Lung (tissue), 12 donors: ENCODE results near the gene SSTR3. TPM values are rescaled to one million over a fixed set of nuclear protein-coding genes. Genes with fewer than 3 reads are reported as not detected.

Experiments used
- ATAC-seq: fragments of 200-7000 bp; cut with Tn5 transposase; one replicate; pipeline ENCODE4 v1.9.1; 2020; ENCODE audit warnings: moderate number of reproducible peaks; ENCODE audit not compliant: insufficient read depth, low FRiP score
- DNase-seq, 3 donors: peaks; one replicate each; pipeline ENCODE4 v3.0.0-alpha.2; 2013 to 2017
- H3K27ac ChIP-seq, 2 donors: one replicate each; pipeline ENCODE4 v1.5.1; 2013; ENCODE audit warnings: mild to moderate bottlenecking in 2 of 2, moderate library complexity in 2 of 2, control low read depth in 1 of 2, inconsistent platforms in 1 of 2, low read depth in 1 of 2, low read length in 1 of 2
- H3K27me3 ChIP-seq, 3 donors: one replicate each; pipeline ENCODE4 v1.5.1; 2013; ENCODE audit warnings: low read length in 2 of 3; ENCODE audit not compliant: control insufficient read depth in 3 of 3, insufficient read depth in 3 of 3
- H3K36me3 ChIP-seq, 4 donors: one replicate each; pipeline ENCODE4 v1.5.1; 2013; ENCODE audit warnings: low read length in 4 of 4, mild to moderate bottlenecking in 1 of 4, moderate library complexity in 1 of 4; ENCODE audit not compliant: control insufficient read depth in 4 of 4, insufficient read depth in 4 of 4
- H3K4me1 ChIP-seq, 5 donors: one replicate each; pipeline ENCODE4 v1.5.1; 2013; ENCODE audit warnings: low read length in 5 of 5, mild to moderate bottlenecking in 2 of 5, moderate library complexity in 1 of 5; ENCODE audit not compliant: control insufficient read depth in 5 of 5, insufficient read depth in 5 of 5
- H3K4me3 ChIP-seq: one replicate; pipeline ENCODE4 v1.5.1; 2013; ENCODE audit warnings: mild to moderate bottlenecking, control low read depth, moderate library complexity
- H3K9ac ChIP-seq, 2 donors: one replicate each; pipeline ENCODE4 v1.5.1; 2013; ENCODE audit warnings: low read length in 2 of 2, control low read depth in 1 of 2; ENCODE audit not compliant: insufficient read depth in 1 of 2
- H3K9me3 ChIP-seq, 4 donors: one replicate each; pipeline ENCODE4 v1.5.1; 2013; ENCODE audit warnings: low read length in 3 of 4, mild to moderate bottlenecking in 1 of 4, moderate library complexity in 1 of 4; ENCODE audit not compliant: control insufficient read depth in 4 of 4, insufficient read depth in 3 of 4
- WGBS, 2 donors: extraction: QIAGEN DNeasy Blood & Tissue Kit; methylation state at CpG; one replicate each; pipeline ENCODE4 v1.1.7; 2013; 5-methylcytosine and 5-hydroxymethylcytosine counted together
- polyA plus RNA-seq, 2 donors: library from polyadenylated mRNA; stranded (reverse); fragments of 200-250 nt; gene quantifications; one replicate each; pipeline ENCODE4 v1.2.1, GENCODE V29; 2013
- total RNA-seq, 2 donors: library from RNA; depleted of rRNA in 1 of 2; stranded (reverse); fragments of >200 nt in 1 of 2; gene quantifications; one replicate each; pipeline ENCODE4 v1.2.1, GENCODE V29; 2014 to 2021
- TF ChIP-seq, protein P1 (sequence below): IDR thresholded peaks from 2 replicates; pipeline ENCODE4 v1.5.1; 2012; ENCODE audit warnings: mild to moderate bottlenecking; ENCODE audit errors: control extremely low read depth, extremely low read depth
- donor health status: control.
- donor health status: control.
- donor health status: Bipolar disorder and iron deficiency.
- donor health status: healthy.
- donor health status: DM: yes; HTN: yes; CAD: no.

The SSTR3 gene
- total and polyA plus RNA-seq, 4 donors, result 0.04 to 0.87 (median 0.10) TPM

DNA sequence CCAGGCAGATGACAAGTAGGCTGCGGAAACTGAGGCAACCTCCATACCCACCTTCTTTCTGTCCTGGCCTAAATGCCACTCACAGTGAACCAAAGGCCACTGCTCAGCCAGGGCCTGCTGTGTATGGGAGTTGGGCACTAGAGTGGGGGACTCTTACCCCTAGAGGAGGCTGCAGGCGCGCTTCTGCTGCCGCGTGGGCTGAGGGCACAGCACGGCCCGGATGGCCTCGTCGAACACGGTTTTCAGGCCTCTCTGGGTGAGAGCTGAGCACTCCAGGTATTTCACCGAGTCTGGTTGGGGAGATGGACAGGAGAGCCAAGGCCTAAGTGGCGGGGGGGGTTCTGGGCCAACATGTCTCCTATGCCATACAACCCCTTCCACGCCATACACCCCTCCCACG is 14.2 kb upstream of the SSTR3 start:
- ATAC-seq, result no peak
- TF ChIP-seq, protein P1, sequence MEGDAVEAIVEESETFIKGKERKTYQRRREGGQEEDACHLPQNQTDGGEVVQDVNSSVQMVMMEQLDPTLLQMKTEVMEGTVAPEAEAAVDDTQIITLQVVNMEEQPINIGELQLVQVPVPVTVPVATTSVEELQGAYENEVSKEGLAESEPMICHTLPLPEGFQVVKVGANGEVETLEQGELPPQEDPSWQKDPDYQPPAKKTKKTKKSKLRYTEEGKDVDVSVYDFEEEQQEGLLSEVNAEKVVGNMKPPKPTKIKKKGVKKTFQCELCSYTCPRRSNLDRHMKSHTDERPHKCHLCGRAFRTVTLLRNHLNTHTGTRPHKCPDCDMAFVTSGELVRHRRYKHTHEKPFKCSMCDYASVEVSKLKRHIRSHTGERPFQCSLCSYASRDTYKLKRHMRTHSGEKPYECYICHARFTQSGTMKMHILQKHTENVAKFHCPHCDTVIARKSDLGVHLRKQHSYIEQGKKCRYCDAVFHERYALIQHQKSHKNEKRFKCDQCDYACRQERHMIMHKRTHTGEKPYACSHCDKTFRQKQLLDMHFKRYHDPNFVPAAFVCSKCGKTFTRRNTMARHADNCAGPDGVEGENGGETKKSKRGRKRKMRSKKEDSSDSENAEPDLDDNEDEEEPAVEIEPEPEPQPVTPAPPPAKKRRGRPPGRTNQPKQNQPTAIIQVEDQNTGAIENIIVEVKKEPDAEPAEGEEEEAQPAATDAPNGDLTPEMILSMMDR, result no peak
- 84 to 86% methylated on average over 14 of the region's 14 CpGs for WGBS, 2 donors

DNA sequence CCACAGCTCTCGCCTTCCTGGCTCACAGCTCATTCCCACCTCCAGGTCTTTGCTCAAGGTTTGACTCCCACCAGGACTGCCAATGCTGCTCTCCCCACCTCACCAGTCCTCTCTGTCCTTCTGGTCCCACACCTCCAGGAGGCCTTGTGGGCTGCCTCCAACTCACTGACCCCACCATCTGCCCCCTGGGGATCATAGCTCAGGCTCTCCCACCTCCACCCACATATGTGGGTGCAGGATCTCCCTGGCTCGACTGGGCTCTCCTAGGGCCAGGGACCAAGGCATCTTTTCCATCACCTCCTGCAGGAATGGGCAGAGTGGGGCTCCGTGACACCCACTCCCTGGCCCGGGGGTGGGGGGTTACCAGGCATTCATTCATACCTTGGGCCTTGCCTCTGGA is 13.8 kb upstream of the SSTR3 start:
- no peaks in the 10 kb centered on the region for H3K27me3 ChIP-seq
- H3K9ac ChIP-seq, result no peak overlapping the region
- H3K9me3 ChIP-seq, result peaks cover 0 to 5% (median 0%) of the 10 kb centered on the region in 4 donors
- peaks cover 0 to 10% (median 3%) of the 10 kb centered on the region in 5 donors for H3K4me1 ChIP-seq
- DNase-seq (no peak), ATAC-seq (no peak)
- TF ChIP-seq, protein P1, result no peak
- H3K4me3 ChIP-seq, result no peak overlapping the region
- no peak overlapping the region for H3K27ac ChIP-seq
- WGBS, 2 donors, result 91 to 93% methylated on average over 4 of the region's 4 CpGs
- peaks cover 0 to 1% (median 0%) of the 10 kb centered on the region in 4 donors for H3K36me3 ChIP-seq

More for the DNA sequence above, 14.2 kb upstream of the SSTR3 start:
- Histone ChIP-seq H3K9ac (no peak overlapping the region), H3K27me3 (no peaks in the 10 kb centered on the region), H3K36me3 (peaks cover 0 to 1% (median 0%) of the 10 kb centered on the region in 4 donors), H3K4me1 (peaks cover 0 to 10% (median 3%) of the 10 kb centered on the region in 5 donors), H3K27ac (no peak overlapping the region), H3K4me3 (no peak overlapping the region), H3K9me3 (peaks cover 0 to 2% (median 0%) of the 10 kb centered on the region in 4 donors)
- DNase-seq, result no peak

DNA sequence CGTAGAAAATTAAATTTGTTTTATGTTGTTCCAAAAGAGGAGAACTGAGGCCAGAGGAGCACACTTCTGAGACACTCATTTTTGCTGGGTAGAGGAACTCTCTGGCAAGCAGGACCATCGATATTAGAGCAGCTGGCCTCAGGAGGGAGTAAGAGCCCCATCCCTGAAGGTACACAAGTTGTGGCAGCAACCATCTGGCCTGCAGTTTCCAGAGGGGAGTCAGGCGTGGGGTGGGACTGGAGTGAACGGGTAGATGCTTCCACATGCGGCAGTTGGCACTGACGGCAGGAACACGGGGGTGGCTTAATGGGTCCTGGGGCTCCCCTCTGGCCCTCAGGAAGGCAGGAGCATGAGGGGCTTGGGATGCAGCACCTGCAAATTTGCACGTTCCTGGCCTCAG is 13.2 kb upstream of the SSTR3 start:
- peaks cover 0 to 5% (median 0%) of the 10 kb centered on the region in 4 donors for H3K9me3 ChIP-seq
- DNase-seq, result no peak
- H3K4me3 ChIP-seq, result no peak overlapping the region
- peaks cover 0 to 10% (median 3%) of the 10 kb centered on the region in 5 donors for H3K4me1 ChIP-seq
- H3K9ac ChIP-seq, result no peak overlapping the region
- H3K27ac ChIP-seq, result no peak overlapping the region
- peaks cover 0 to 1% (median 0%) of the 10 kb centered on the region in 4 donors for H3K36me3 ChIP-seq
- WGBS, 2 donors, result 66 to 71% methylated on average over 8 of the region's 8 CpGs
- TF ChIP-seq, protein P1, result no peak
- H3K27me3 ChIP-seq, result no peaks in the 10 kb centered on the region
- ATAC-seq, result no peak

DNA sequence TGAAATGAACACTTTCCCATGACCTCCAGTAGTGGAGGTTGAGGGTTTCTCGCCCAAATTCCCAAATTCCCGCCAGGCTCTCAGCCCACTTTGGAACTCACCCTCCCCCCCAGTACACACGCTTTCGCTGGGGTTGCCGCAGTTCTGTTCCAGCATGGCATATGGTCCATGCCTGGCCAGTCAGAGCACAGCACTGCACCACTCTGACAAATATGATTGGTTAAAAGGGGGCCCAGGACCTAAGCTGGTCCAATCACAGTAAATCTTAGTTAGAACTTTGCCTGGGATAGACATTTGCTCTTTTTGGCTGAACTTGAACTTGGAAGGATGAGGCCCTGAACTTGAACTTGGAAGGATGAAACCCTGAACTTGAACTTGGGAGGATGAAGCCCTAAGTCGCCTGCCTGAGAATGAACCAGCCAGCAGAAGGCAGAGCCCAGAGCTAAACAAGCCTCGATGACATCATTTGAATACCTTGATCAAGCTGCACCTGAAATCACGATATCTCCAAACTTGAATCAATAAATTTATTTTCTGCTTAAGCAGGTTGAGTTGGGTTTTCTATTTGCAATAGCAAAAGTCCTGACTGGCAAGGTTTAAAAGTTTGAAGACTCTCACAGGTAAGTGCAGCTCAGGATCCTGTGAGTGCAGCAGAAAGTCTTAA is 12.6 kb upstream of the SSTR3 start:
- H3K4me3 ChIP-seq, result no peak overlapping the region
- H3K27ac ChIP-seq, result no peak overlapping the region
- no peak for ATAC-seq
- TF ChIP-seq, protein P1, result no peak
- H3K9ac ChIP-seq, result no peak overlapping the region
- H3K4me1 ChIP-seq, result peaks cover 0 to 10% (median 3%) of the 10 kb centered on the region in 5 donors
- no peaks in the 10 kb centered on the region for H3K27me3 ChIP-seq
- no peak for DNase-seq
- 64 to 73% methylated on average over 8 of the region's 8 CpGs for WGBS, 2 donors
- H3K9me3 ChIP-seq, result peaks cover 0 to 5% (median 0%) of the 10 kb centered on the region in 4 donors
- peaks cover 0 to 1% (median 0%) of the 10 kb centered on the region in 4 donors for H3K36me3 ChIP-seq
